ENCODE measurements around the gene DEFB119. TPM values are rescaled to one million over a fixed set of nuclear protein-coding genes. Genes with fewer than 3 reads are reported as not detected.
"Not testable (repeated sequence)": the region's sequence is repeated elsewhere in the genome, so short reads cannot be mapped to it uniquely, and the experiment has no call there.

The DEFB119 gene, protein sequence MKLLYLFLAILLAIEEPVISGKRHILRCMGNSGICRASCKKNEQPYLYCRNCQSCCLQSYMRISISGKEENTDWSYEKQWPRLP
- polyA plus RNA-seq, result not detected

DNA sequence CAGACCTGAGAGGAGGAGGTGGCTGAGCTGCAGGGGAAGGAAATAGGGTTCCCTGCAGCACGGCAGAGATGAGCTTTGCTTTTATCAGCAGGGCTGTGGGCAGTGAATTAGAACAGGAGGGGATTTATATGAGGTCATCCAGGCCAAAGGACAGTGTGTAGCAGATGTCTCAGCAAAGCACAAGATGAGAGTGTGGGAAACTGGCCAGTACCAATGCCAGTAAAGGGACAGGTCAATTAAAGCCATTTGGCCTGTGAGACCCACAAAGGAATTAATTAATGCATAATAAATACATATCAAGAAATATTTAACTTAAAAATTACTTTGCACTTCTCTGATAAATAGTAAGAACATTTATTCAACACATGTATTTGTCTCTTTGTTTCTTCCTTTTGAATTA, at the start of gene DEFB119:
TSS of gene DEFB119 (minus strand) at position 101 of the 400 bp plus-strand sequence. CDS start 107 bp downstream, outside the sequence.
- DNase-seq, result no peak
- Mint-ChIP-seq H3K27me3 (ENCODE audit: low read depth in 3 of 3) (peaks cover 4 to 12% (median 6%) of the 10 kb centered on the region in 3 donors), H3K9me3 (peaks cover 0 to 3% (median 0%) of the 10 kb centered on the region in 6 donors), H3K36me3 (no peaks in the 10 kb centered on the region), H3K27ac (no peak within 1 kb of the TSS), H3K4me1 (no peaks in the 10 kb centered on the region), H3K4me3 (no peak within 1 kb of the TSS)

- Mint-ChIP-seq H3K9me3 (peaks cover 0 to 2% (median 0%) of the 10 kb centered on the region in 6 donors), H3K27ac (no peak overlapping the region), H3K27me3 (ENCODE audit: low read depth in 3 of 3) (peaks cover 5 to 8% (median 8%) of the 10 kb centered on the region in 3 donors), H3K36me3 (no peaks in the 10 kb centered on the region), H3K4me1 (no peaks in the 10 kb centered on the region), H3K4me3 (no peak overlapping the region)
- no peak for DNase-seq
These were observed 40.3 kb upstream of the DEFB119 start for GRCh38 chr20:31430568-31431115.

DNA sequence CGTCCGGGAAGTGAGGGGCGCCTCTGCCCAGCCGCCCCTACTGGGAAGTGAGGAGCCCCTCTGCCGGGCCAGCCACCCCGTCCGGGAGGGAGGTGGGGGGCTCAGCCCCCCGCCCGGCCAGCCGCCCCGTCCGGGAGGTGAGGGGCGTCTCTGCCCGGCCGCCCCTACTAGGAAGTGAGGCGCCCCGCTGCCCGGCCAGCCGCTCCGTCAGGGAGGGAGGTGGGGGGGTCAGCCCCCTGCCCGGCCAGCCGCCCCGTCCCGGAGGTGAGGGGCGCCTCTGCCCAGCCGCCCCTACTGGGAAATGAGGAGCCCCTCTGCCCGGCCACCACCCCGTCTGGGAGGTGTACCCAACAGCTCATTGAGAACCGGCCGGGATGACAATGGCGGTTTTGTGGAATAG, 37.2 kb upstream of the DEFB119 start:
- H3K4me3 Mint-ChIP-seq; H3K36me3 Mint-ChIP-seq; H3K4me1 Mint-ChIP-seq; DNase-seq; H3K27me3 Mint-ChIP-seq (ENCODE audit: low read depth in 3 of 3); H3K9me3 Mint-ChIP-seq; H3K27ac Mint-ChIP-seq: not testable (repeated sequence)

DNA sequence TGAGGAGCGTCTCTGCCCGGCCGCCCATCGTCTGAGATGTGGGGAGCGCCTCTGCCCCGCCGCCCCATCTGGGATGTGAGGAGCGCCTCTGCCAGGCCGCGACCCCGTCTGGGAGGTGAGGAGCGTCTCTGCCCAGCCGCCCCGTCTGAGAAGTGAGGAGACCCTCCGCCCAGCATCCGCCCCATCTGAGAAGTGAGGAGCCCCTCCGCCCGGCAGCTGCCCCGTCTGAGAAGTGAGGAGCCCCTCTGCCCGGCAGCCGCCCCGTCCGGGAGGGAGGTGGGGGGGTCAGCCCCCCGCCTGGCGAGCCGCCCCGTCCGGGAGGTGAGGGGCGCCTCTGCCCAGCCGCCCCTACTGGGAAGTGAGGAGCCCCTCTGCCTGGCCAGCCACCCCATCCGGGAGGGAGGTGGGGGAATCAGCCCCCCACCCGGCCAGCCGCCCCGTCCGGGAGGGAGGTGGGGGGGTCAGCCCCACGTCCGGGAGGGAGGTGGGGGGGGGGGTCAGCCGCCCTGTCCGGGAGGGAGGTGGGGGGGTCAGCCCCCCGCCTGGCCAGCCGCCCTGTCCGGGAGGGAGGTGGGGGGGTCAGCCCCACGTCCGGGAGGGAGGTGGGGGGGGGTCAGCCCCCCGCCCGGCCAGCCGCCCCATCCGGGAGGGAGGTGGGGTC, 36.6 kb upstream of the DEFB119 start:
- H3K4me1 Mint-ChIP-seq; H3K4me3 Mint-ChIP-seq; H3K36me3 Mint-ChIP-seq; H3K9me3 Mint-ChIP-seq; H3K27me3 Mint-ChIP-seq (ENCODE audit: low read depth in 3 of 3); H3K27ac Mint-ChIP-seq; DNase-seq: not testable (repeated sequence)

- Mint-ChIP-seq H3K4me3 (no peak overlapping the region), H3K36me3 (no peaks in the 10 kb centered on the region), H3K27ac (no peak overlapping the region), H3K9me3 (peaks cover 0 to 2% (median 0%) of the 10 kb centered on the region in 6 donors), H3K4me1 (no peaks in the 10 kb centered on the region), H3K27me3 (ENCODE audit: low read depth in 3 of 3) (peaks cover 2 to 5% (median 2%) of the 10 kb centered on the region in 3 donors)
- no peak for DNase-seq
These were observed 35.4 kb upstream of the DEFB119 start for GRCh38 chr20:31425797-31426196.

DNA sequence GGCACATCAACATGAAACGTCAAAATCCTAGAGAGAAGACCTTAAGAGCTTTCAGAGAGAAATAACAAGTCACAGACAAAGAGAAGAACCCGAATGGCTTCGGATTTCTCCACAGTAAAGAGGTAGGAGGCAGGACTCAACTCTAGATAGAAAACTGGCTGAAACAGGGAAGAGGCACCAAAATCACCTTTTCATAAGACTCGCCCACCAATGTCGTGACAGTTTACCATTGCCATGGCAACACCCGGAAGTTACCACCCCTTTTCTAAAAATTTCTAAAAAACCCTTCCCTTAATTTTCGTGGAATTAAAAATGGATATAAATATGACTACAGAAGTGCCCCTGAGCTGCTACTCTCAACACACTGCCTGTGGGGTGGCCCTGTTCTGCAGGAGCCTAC, 27.9 kb upstream of the DEFB119 start:
- Mint-ChIP-seq H3K36me3 (no peaks in the 10 kb centered on the region), H3K9me3 (peaks cover 0 to 4% (median 0%) of the 10 kb centered on the region in 6 donors), H3K4me3 (no peak overlapping the region), H3K27ac (no peak overlapping the region), H3K4me1 (no peaks in the 10 kb centered on the region), H3K27me3 (ENCODE audit: low read depth in 3 of 3) (peaks cover 4 to 8% (median 4%) of the 10 kb centered on the region in 3 donors)
- DNase-seq, result no peak

DNA sequence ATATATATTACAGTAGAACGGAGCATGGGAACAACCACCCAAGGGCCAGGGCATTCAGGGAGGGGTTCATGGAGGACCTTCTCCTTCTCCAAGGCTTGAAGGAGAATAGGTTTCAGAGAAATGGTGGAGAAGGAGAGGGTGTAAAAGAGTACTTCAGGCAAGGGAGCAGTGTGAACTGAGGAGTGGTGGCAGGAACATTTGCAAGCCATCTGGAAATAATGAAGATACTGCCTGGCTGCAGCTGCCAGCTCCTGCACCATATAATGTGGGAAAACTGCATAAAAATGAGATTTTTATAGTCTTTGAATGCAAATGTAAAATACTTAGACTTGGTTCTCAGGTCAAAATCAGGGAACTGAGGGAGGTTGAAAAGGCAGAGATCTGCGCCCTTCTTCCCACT, 25.3 kb upstream of the DEFB119 start:
- H3K27ac Mint-ChIP-seq, result no peak overlapping the region
- peaks cover 5 to 8% (median 6%) of the 10 kb centered on the region in 3 donors for H3K27me3 Mint-ChIP-seq (ENCODE audit: low read depth in 3 of 3)
- H3K36me3 Mint-ChIP-seq, result no peaks in the 10 kb centered on the region
- no peak for DNase-seq
- peaks cover 0 to 5% (median 0%) of the 10 kb centered on the region in 6 donors for H3K9me3 Mint-ChIP-seq
- H3K4me3 Mint-ChIP-seq, result no peak overlapping the region
- H3K4me1 Mint-ChIP-seq, result no peaks in the 10 kb centered on the region

GRCh38 chr20:31414381-31414780, 24.0 kb upstream of the DEFB119 start:
- no peak overlapping the region for H3K27ac Mint-ChIP-seq
- no peaks in the 10 kb centered on the region for H3K4me1 Mint-ChIP-seq
- H3K4me3 Mint-ChIP-seq, result no peak overlapping the region

GRCh38 chr20:31410011-31410410, 19.6 kb upstream of the DEFB119 start:
- peaks cover 0 to 3% (median 0%) of the 10 kb centered on the region in 6 donors for H3K9me3 Mint-ChIP-seq
- H3K36me3 Mint-ChIP-seq, result no peaks in the 10 kb centered on the region
- H3K4me3 Mint-ChIP-seq, result no peak overlapping the region
- DNase-seq, result no peak
- peaks cover 0 to 7% (median 3%) of the 10 kb centered on the region in 3 donors for H3K27me3 Mint-ChIP-seq (ENCODE audit: low read depth in 3 of 3)
- H3K4me1 Mint-ChIP-seq, result no peaks in the 10 kb centered on the region
- no peak overlapping the region for H3K27ac Mint-ChIP-seq

More at GRCh38 chr20:31414381-31414780, 24.0 kb upstream of the DEFB119 start:
- Mint-ChIP-seq H3K27me3 (ENCODE audit: low read depth in 3 of 3) (peaks cover 5 to 6% (median 6%) of the 10 kb centered on the region in 3 donors), H3K9me3 (peaks cover 0 to 3% (median 0%) of the 10 kb centered on the region in 6 donors), H3K36me3 (no peaks in the 10 kb centered on the region)
- no peak for DNase-seq

- Mint-ChIP-seq H3K4me3 (no peak within 1 kb of the TSS), H3K27ac (no peak within 1 kb of the TSS), H3K36me3 (no peaks in the 10 kb centered on the region), H3K9me3 (peaks cover 0 to 2% (median 0%) of the 10 kb centered on the region in 6 donors), H3K4me1 (no peaks in the 10 kb centered on the region), H3K27me3 (ENCODE audit: low read depth in 3 of 3) (peaks cover 0 to 8% (median 2%) of the 10 kb centered on the region in 3 donors)
- no peak for DNase-seq
These were observed 15.7 kb upstream of the DEFB119 start, which contains the start of gene DEFB121 for GRCh38 chr20:31406115-31406514. Gene DEFB121 (minus strand): TSS chr20:31406215. CDS start chr20:31406152, 63 bp downstream.

DNA sequence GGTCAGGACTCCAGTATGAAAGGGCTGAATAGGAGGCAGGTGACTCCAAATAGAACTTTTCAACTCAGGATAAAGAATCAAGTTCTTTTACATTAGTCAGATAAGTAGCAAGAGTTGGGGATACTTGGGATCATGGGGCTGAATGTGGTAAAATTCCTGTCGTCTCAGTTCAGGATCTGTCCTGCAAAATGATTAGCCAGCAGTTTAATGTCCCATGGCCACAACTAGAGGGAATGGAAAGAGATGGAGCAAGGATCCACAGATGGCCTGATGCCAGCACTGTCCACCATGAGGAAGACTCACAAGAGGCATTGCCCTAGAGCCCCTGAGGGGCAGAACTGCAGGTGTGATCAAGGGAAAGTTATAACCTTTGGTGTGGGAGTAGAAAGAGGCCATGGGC, 13.5 kb upstream of the DEFB119 start:
- Mint-ChIP-seq H3K27me3 (ENCODE audit: low read depth in 3 of 3) (peaks cover 3 to 6% (median 5%) of the 10 kb centered on the region in 3 donors), H3K36me3 (no peaks in the 10 kb centered on the region), H3K4me3 (no peak overlapping the region), H3K9me3 (no peaks in the 10 kb centered on the region), H3K4me1 (no peaks in the 10 kb centered on the region), H3K27ac (no peak overlapping the region)
- DNase-seq, result no peak

DNA sequence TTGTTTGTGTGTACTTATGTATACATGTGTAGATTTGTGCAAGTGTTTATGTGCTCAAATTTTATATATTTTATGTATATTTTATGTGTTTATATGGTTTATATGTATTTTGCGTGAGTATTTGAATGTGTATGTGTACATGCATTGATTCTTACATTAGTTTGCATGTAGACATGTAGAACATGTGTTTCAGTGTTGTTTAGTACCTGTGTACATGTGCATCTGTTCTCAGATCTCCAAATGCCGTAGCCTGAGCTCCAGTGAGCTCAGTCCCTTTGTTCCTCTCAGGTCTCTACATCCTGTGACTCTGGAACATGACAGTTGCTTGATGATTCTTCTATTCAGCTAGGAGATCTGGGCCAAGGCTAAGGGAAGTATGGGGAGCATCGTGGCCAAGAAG, 4.5 kb upstream of the DEFB119 start:
- Mint-ChIP-seq H3K4me3 (no peak overlapping the region), H3K9me3 (no peaks in the 10 kb centered on the region), H3K27me3 (ENCODE audit: low read depth in 3 of 3) (peaks cover 3 to 7% (median 6%) of the 10 kb centered on the region in 3 donors), H3K4me1 (no peaks in the 10 kb centered on the region), H3K27ac (no peak overlapping the region), H3K36me3 (no peaks in the 10 kb centered on the region)
- DNase-seq, result no peak

DNA sequence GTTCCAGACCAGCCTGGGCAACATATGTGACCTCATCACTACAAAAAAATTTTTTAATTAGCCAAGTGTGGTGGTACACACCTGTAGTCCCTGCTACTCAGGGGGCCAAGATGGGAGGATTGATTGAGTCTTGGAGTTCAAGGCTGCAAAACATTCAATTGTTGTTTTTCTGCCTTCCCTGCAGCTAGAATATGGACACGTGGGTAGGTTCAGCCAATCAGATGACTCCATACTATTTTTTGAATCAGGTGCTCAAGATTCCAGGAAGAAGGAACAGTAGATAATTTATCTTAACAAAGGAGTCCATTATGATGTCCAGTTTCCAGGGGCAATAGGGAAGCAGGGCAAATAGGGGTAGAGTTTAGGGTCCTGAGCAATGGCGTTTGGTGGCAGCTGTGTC, 2.4 kb upstream of the DEFB119 start:
- H3K4me3 Mint-ChIP-seq, result no peak overlapping the region
- DNase-seq, result no peak
- no peak overlapping the region for H3K27ac Mint-ChIP-seq
- H3K36me3 Mint-ChIP-seq, result no peaks in the 10 kb centered on the region
- no peaks in the 10 kb centered on the region for H3K4me1 Mint-ChIP-seq
- peaks cover 0 to 3% (median 0%) of the 10 kb centered on the region in 6 donors for H3K9me3 Mint-ChIP-seq
- H3K27me3 Mint-ChIP-seq (ENCODE audit: low read depth in 3 of 3), result peaks cover 2 to 8% (median 5%) of the 10 kb centered on the region in 3 donors

DNA sequence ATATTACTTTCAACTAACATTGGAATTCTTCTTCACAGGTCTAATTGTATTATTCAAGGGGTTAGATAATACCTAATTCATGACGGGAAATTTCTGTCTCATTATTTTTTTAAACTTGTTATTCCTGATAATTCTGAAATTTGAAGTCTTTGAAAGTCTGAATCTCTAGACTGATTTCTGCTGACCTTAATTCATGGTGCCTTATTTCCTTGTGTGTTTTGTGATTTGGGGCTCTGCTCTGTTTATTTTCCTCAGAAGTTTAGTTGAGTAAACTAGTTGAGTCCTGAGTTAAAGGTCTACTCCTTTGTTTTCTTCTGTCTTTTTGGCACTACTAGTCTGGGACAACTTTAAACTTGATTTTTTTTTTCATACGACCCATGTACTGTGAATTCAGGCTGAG, 16.0 kb downstream of the DEFB119 start:
- Mint-ChIP-seq H3K9me3 (peaks cover 0 to 5% (median 1%) of the 10 kb centered on the region in 6 donors), H3K4me3 (no peak overlapping the region), H3K36me3 (peaks cover 0 to 3% (median 0%) of the 10 kb centered on the region in 3 donors), H3K27ac (no peak overlapping the region), H3K27me3 (ENCODE audit: low read depth in 3 of 3) (peaks cover 0 to 5% (median 3%) of the 10 kb centered on the region in 3 donors), H3K4me1 (no peaks in the 10 kb centered on the region)
- no peak for DNase-seq

All from immature natural killer cell (primary cell).